ENCODE data around the gene VPS37B. TPM values are rescaled to one million over a fixed set of nuclear protein-coding genes. Genes with fewer than 3 reads are reported as not detected.

VPS37B gene
- polyA plus RNA-seq (2012; rRNA removed), result 20.9 and 41.1 TPM in 2 replicates
- polyA plus RNA-seq (2012; cell fraction: cytosol; rRNA removed), result 28.4 and 30.0 TPM in 2 replicates
- polyA plus RNA-seq (2012; cell fraction: nucleus; rRNA removed), result 28.8 and 35.8 TPM in 2 replicates

GRCh38 chr12:122895704-122896636, at the start of gene VPS37B:
TSS of gene VPS37B (minus strand) at chr12:122896124. CDS start at chr12:122896062, 62 bp downstream.
- H3K4me1 ChIP-seq (ENCODE audit: control insufficient read depth in 1 of 2, insufficient read depth in 2 of 2, low read depth in 1 of 2, low read length in 1 of 2), result peaks cover 11 to 20% of the 10 kb centered on the region in 2 experiments; a peak in 3 of 4 replicates
- peaks cover 46% of the 10 kb centered on the region for H3K79me2 ChIP-seq (ENCODE audit: insufficient read depth)
- peak within 1 kb of the TSS; percentile 80 to 81 for H3K4me3 ChIP-seq (ENCODE audit: low read depth in 2 of 2, low read length in 1 of 2)
- H4K20me1 ChIP-seq (ENCODE audit: insufficient read depth), result peaks cover 28% of the 10 kb centered on the region
- H2AFZ ChIP-seq (ENCODE audit: low read depth), result peak within 1 kb of the TSS; percentile 66; the same call in 1 of the 2 replicates
- ChIA-PET CTCF (interaction anchor here (0.7 to 2.5 kb wide), 11 partner anchors 8 to 1722 kb away, joined by 3 to 12 read pairs (median 4); no protein-coding TSS in a partner anchor), POLR2A (interaction anchor here (0.5 kb wide), 1 partner anchor 109 kb away, joined by 3 read pairs; no protein-coding TSS in a partner anchor)
- peak within 1 kb of the TSS; percentile 95 for H3K9ac ChIP-seq
- peak; percentile 99 for DNase-seq
- no peaks in the 10 kb centered on the region for H3K9me2 ChIP-seq
- peaks cover 24% of the 10 kb centered on the region for H3F3A ChIP-seq (replicated peaks; ENCODE audit: insufficient read depth)
- no peaks in the 10 kb centered on the region for H3K36me3 ChIP-seq (replicated peaks in 1 of 2; ENCODE audit: control insufficient read depth in 1 of 2, insufficient read depth in 2 of 2, low read length in 1 of 2)
- H3K27me3 ChIP-seq (ENCODE audit: insufficient read depth), result no peaks in the 10 kb centered on the region
- WGBS (ENCODE audit: low lambda C conversion rate), result 4% methylated on average over 69 of the region's 81 CpGs
- H3K9me3 ChIP-seq, result no peaks in the 10 kb centered on the region
- peak within 1 kb of the TSS; percentile 47 to 52; a peak in 2 of 4 replicates for H3K27ac ChIP-seq (ENCODE audit: low read depth in 2 of 2, low read length in 1 of 2)
- H3K4me2 ChIP-seq, result peak within 1 kb of the TSS; percentile 97
- TF ChIP-seq MXI1 (IDR thresholded peaks at IDR 0.05; ENCODE audit: low read depth, low read length) (peak; percentile 49; the same call in 1 of the 2 replicates), SMC3 (IDR thresholded peaks at IDR 0.05; ENCODE audit: low read depth, low read length) (no peak), USF2 (IDR thresholded peaks at IDR 0.05; ENCODE audit: borderline replicate concordance, low read depth, low read length) (peak; percentile 58; the same call in 1 of the 2 replicates), RXRA (IDR thresholded peaks at IDR 0.05; ENCODE audit: borderline replicate concordance, low read depth) (no peak), MEF2A (IDR thresholded peaks at IDR 0.05; ENCODE audit: borderline replicate concordance, low read depth) (no peak), NFIC (IDR thresholded peaks at IDR 0.05; ENCODE audit: borderline replicate concordance) (no peak), EP300 (IDR thresholded peaks at IDR 0.05; ENCODE audit: borderline replicate concordance in 1 of 2, low read depth in 1 of 2, low read length in 1 of 2) (peak; percentile 3 to 37; a peak in 1 of 4 replicates), TAF1 (IDR thresholded peaks at IDR 0.05; ENCODE audit: borderline replicate concordance, low read depth, low read length) (peak; percentile 57), SIN3A (IDR thresholded peaks at IDR 0.05; ENCODE audit: borderline replicate concordance, low read depth, low read length) (no peak), ZBTB33 (IDR thresholded peaks at IDR 0.05; ENCODE audit: borderline replicate concordance, low read depth) (no peak), JUND (IDR thresholded peaks at IDR 0.05) (no peak; the same call in 1 of the 2 replicates), ELF1 (IDR thresholded peaks at IDR 0.05) (0 out of 2 replicates have a peak, but pooled peaks have one; percentile 49), FOXJ3 (CRISPR knock-in tag; IDR thresholded peaks at IDR 0.05) (no peak), EZH2phosphoT487 (IDR thresholded peaks at IDR 0.05; ENCODE audit: borderline replicate concordance, low read depth) (no peak), USF1 (IDR thresholded peaks at IDR 0.05; ENCODE audit: borderline replicate concordance, low read depth) (peak; percentile 92), TCF12 (IDR thresholded peaks at IDR 0.05) (no peak), TEAD4 (IDR thresholded peaks at IDR 0.05; ENCODE audit: borderline replicate concordance, insufficient read depth) (peak; percentile 17; the same call in 1 of the 2 replicates), GABPA (IDR thresholded peaks at IDR 0.05; ENCODE audit: low read depth) (peak; percentile 80), FOXM1 (IDR thresholded peaks at IDR 0.05; ENCODE audit: low read depth) (no peak), RAD21 (IDR thresholded peaks at IDR 0.05; ENCODE audit: low read length) (no peak), REST (IDR thresholded peaks at IDR 0.05; ENCODE audit: low read depth, low read length) (no peak), PBX3 (IDR thresholded peaks at IDR 0.05) (peak; percentile 42; the same call in 1 of the 2 replicates), CHD2 (IDR thresholded peaks at IDR 0.05; ENCODE audit: low read length, partially characterized antibody) (peak; percentile 79)

Data from SK-N-SH (cell line).